Measurements from ENCODE around the gene GBE1.

Gene GBE1

DNA sequence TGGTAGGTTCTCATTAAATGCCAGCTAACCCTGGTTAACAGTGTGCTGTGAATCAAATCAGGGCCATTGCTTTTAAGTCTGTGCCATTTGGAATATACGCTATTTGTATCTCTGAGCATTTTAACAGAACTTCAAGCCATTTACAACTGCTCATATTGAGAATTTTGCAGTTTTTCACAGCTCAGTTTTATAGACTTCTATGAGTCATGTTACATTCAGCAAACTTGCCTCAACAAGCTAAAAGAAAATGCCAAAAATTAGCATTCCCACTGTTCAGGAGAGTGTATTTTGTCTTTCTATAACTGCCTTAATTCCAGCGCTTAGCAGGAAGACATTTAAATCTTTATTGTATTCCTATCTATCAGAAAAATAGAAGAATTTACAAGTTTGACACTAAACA is 196.4 kb downstream of the GBE1 start:
- DNase-seq: no peak
- intact Hi-C loops (cut with DNase I): no loop called here

DNA sequence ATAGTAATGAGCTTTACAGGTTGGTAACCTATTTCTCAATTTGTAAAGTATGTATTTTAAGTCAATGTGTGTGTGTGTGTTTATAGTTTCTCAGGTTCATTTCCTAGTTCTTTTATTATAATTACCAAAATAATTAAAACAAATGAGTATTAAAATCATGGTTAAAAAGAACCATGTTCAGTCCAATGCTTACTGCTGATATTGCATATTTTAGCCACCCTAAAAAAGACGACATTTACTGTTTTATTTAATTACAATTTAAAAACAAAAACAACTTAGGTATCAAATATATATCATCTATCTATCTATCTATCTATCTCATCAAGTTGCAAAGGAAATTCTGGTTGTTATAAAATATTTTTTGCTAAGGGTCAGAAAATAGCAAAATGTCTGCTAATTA is 203.3 kb downstream of the GBE1 start:
- no peak for DNase-seq
- intact Hi-C loops (cut with DNase I): no loop called here

DNA sequence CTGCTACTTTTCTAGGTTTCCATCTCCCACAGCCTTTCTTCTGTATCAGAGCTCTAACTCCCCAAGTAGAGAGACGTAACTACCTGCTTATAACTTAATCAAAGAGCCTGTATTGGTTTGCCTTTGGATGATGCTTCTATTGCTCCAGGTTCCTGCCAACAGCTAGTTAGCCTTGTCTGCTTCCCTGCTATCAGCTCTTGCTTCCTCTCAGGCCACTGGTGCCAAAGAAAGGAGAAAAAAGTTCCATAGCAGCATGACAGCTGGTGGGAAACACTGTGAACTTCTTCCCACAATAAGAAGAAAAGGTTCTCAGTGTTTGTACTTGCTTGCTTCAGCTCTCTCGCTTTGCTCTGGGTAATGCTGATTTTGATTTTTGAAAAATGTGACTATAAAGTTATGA is 206.6 kb downstream of the GBE1 start:
- no peak for DNase-seq
- intact Hi-C loops (cut with DNase I): no loop called here

- DNase-seq: no peak
- intact Hi-C loops (cut with DNase I): no loop called here
Measured at GRCh38 chr3:81554388-81554787, 207.1 kb downstream of the GBE1 start.

- no peak for DNase-seq
- intact Hi-C loops (cut with DNase I): no loop called here
Measured at GRCh38 chr3:81550415-81550814, 211.0 kb downstream of the GBE1 start.

DNA sequence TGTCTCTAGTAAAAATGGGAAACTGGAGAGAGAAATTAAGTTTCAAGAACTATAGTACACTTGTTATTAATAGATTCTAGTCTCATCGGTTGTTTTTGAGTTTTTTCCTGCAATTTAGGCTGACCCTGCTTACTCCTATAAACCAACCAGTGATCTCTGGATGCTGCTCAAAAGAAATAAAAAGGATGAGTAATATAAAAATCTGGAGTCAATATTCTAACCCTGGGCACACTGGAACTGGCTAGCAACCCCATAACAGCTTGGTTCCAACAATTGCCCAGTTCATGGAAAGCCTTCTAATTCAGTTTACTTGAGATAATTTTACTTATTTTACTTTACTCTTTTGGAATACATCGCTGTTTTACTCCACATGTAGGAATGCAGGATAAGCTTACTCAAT is 211.6 kb downstream of the GBE1 start:
- DNase-seq: no peak
- intact Hi-C loops (cut with DNase I): no loop called here

DNA sequence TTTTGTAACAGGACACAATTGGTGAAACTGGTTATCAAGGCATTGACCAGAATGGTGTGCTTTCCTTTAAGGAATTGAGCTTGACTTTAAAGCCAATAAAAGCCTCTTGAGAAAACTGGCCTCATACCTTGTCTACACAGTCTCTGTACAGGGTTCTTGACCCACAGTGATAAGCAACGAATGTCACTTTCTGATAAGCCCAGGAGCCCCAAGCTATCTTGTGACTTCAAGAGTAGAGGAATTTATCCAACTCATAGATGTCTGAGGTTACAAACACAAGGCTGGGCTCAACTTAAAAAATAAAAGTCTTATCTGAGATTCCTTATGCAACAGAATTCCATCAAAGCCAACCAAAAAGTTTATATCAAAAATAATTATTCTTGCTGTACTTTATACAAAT is 212.1 kb downstream of the GBE1 start:
- no peak for DNase-seq
- intact Hi-C loops (cut with DNase I): no loop called here

DNA sequence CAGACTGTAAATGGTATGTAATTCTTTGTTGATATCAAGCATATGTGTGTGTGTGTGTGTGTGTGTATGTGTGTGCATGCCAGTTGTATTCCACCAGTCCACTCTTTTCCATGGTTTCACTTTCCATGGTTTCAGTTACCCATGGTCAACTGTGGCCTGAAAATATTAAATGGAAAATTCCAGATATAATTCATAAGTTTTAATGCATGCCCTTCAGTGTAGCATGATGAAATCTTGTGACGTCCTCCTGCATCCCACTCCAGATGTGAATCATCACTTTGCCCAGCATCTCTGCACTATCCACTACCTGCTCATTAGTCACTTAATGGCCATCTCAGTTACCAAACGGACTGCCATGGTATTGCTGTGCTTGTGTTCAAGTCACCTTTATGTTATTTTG is 215.9 kb downstream of the GBE1 start:
- intact Hi-C loops (cut with DNase I): no loop called here
- no peak for DNase-seq

DNA sequence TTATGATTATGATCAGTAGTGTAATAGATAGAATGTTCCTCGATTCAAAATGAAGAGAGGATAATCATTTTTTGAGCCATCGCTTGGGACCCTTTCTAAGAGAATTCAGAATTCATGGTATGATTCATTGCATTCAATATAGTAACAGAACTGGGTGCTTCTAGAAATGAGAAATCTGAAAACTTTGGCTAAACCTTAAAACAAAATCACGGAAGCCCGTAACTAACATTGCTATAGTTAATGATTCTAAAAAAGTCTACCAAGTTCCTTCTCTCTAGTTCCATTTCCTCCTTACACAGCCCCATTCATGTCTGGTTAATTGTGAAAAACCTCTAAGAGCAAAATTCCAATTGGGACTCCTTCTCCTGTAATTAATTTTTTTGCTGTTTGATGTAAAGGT is 217.1 kb downstream of the GBE1 start:
- intact Hi-C loops (cut with DNase I): no loop called here
- DNase-seq: no peak

DNA sequence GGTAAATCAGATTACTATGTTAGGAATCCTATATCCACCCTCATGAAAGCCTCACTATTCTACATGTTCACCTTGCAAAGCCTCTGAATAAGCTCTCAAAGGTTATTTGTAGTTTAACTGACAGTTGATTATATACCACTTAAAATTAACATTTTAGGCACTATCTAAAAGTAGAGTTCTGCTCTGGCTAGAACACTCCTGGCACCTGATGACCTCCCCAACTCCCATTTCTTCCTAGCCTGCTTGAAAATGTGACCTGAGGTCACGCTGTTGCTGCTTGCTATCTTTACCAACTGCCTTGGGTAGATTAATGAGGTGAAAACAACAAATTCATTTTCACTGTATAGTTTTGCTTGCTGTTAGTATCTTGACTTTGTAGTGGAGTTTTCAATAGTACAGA is 220.7 kb downstream of the GBE1 start:
- DNase-seq: no peak
- intact Hi-C loops (cut with DNase I): no loop called here

DNA sequence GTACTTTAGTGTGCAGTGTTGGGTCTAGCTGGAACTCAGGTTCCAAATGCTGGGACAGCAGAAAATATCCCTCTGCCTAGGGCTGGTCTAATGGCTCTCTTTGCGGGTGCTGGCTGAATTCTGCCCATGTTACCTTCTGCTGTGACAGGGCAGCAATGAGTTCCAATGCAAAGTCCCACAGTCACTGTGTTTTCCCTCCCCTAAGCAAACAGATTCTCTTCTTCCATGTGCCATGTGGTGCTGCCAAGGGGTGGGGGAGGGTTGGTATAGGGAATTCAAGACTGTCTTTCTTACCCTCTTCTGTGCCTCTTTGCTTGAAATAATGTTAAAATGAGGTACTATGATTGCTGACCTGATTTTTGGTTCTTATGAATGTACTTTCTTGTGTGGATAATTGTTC is 229.6 kb downstream of the GBE1 start:
- intact Hi-C loops (cut with DNase I): no loop called here

DNA sequence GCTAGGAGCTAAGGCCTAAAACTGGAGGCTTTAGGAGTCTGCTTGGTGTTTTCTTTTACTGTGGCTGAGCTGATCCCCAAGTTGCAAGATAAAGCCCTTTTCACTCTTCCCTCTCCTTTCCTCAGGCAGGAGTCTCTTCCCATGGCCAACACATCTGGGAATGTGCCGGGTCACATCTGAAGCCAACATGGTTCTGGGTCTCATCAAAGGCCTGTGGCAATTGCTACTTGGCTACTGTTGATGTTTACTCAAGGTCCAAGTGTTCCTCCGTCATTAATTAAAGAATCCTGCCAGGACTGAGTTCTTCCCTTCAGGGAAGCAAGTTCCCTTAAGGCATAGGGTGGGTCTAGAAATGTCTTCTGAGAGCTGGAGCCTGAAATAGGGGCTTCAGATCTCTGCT is 230.2 kb downstream of the GBE1 start:
- intact Hi-C loops (cut with DNase I): no loop called here
- no peak for DNase-seq

More for the DNA sequence above, 229.6 kb downstream of the GBE1 start:
- no peak for DNase-seq

DNA sequence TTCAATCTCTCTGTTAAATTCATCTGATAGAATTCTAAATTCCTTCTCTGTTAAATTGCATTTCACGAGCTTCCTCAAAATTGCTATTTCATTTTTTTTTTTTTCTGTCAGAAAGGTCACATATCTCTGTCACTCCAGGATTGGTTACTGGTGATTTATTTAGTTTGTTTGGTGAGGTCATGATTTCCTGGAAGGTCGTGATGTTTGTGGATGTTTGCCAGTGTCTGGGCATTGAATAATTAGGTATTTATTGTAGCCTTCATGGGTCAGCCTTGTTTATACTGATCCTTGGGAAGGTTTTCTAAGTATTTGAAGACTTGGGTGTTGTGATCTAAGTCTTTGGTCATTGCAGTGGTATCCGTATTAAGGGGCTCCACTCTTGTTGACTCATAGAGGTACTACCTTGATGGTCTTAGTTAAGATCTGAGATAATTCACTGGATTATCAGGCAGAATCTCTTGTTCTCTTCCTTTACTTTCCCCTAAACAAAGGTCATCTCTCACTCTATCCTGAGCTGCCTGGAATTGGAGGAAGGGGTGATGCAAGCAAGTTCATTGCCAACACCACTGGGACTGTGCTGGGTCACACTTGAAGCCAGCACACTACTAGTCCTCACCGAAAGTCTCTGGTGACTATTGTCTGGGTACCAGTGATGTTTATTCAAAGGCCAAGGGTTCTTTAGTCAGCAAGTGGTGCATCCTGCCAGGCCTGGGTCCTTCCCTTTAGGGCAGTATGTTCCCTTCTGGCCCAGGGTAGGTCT is 231.1 kb downstream of the GBE1 start:
- DNase-seq: no peak
- intact Hi-C loops (cut with DNase I): no loop called here

GRCh38 chr3:81521855-81522254 is 239.6 kb downstream of the GBE1 start:
- no peak for DNase-seq

DNA sequence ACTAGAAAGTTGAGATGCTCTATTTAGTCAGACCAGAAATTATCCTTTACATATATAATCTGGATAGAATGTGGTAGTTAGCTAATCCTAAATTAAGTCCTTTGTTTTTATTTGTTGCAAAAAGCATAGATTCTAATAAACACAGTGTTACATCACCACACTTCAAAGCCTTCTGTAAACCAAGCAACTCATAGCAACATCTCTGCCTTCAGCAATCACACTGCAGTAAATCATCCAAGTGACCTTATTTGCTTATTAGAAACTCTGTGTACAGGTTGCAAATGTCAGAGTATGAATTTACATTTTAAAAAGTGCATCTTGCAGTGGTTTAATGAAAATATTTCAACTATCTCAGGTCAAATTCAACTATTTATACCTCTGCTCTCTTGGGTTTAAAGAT is 242.5 kb downstream of the GBE1 start:
- no peak for DNase-seq
- intact Hi-C loops (cut with DNase I): no loop called here

More at GRCh38 chr3:81521855-81522254, 239.6 kb downstream of the GBE1 start:
- intact Hi-C loops (cut with DNase I): no loop called here

DNA sequence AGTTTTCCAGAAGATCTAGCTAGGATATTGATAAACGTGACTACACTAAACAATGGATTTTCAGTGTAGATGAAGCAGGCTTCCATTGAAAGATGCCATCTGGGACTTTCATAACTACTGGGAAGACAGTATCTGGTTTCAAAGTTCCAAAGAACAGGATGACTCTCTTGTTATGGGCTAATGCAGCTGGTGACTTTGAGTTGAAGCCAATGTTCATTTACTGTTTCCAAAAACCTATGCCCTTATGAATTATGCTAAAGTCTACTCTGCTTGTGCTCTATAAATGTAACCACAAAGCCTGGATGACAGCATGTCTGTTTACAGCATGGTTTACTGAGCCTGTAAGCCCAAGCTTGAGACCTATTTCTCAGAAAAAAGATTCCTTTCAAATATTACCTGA is 245.4 kb downstream of the GBE1 start:
- no peak for DNase-seq

DNA sequence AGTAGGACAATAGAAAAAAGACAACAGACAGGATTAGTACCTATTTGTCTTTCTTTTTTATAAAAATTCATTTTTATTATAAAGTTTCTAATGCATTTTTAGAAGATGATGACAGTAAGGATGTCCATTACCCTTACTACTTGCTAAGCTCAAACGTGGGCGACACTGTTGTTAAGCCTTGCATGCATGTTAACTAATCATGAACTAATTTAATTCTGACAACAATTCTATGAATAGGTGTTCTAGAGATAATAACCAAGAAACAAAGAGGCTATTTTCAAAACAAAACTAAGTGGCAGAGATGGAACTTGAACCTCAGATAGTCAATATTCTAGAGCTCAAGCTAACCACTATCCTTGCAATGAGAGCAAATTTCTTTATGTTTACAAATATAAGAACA is 247.9 kb downstream of the GBE1 start:
- intact Hi-C loops (cut with DNase I): no loop called here
- no peak for DNase-seq

More for the DNA sequence above, 245.4 kb downstream of the GBE1 start:
- intact Hi-C loops (cut with DNase I): no loop called here

DNA sequence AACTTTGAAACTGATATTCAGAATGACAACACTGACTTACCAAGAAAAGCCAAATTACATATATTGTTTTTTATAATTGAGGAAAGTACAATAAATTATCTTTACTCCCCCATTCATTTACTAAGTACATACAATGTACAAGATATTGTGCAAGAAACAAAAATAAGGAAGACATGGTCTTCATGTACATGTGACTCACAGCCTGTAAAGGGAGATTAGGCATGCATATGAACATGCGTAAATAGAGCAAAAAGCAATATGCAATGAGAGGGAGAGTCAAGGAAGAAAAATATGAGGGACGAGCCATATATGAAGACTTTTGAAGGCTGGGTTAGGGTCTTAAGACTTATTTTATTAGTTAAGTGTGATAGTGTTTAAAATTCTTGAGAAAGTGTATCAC is 258.4 kb downstream of the GBE1 start:
- intact Hi-C loops (cut with DNase I): no loop called here
- no peak for DNase-seq

- no peak for DNase-seq
- intact Hi-C loops (cut with DNase I): no loop called here
Measured at GRCh38 chr3:81502236-81502635, 259.2 kb downstream of the GBE1 start.

DNA sequence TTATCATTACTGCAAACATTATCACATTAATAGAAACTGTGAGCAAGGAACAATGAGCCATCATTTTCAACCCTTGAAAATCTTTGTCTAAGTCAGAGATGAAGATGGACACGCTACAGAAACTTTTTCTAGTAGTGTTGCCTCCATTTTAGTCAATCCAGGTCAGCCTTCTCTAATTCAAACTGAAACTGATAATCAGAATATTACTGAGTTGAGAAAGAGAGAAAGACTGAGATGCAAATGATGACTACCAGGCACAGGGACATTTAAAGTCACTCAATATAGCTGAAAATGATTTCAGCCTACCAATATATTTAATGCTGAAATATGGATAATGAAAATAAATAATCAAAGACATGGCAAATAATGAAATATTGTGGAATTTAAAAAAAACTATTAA is 261.4 kb downstream of the GBE1 start:
- DNase-seq: no peak
- intact Hi-C loops (cut with DNase I): no loop called here

- no peak for DNase-seq
- intact Hi-C loops (cut with DNase I): no loop called here
Measured at GRCh38 chr3:81497572-81498251, 263.7 kb downstream of the GBE1 start.
